ENCODE results near the gene LMBRD1. TPM values are rescaled to one million over a fixed set of nuclear protein-coding genes. Genes with fewer than 3 reads are reported as not detected.

Gene LMBRD1
- total and polyA plus RNA-seq, 2 of the 13 experiments (the other 11 are each of a cell fraction or from before 2014, with no cell fraction given): 18.9 to 21.5 TPM

DNA sequence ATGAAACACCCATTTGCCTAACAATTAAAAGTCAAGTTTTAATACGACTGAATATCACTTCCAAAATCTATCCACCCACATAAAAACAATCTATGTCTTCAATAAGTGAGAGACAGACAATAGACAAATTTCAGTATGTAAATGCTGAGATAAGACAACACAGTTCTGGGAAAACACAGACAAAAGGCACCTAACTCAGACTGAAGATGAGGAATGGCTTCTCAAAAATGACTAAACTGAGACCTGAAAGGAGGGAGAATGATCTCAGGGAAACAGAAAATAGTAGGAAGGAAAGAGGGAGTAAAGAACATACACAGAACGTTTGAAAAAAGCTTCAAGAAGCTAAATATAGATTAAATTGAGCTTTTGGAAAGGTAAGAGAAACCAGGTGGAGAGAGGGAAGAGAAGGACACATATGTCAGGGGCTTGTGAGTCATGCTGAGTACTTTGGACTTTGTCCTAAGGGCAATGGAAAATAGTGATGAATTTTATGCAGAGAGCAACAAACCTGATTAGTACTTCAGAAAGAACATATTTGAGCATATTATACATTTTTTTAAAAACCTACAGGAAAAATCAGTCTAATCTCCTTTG is 16.1 kb downstream of the LMBRD1 start (continued):
- TF ChIP-seq, protein P1, sequence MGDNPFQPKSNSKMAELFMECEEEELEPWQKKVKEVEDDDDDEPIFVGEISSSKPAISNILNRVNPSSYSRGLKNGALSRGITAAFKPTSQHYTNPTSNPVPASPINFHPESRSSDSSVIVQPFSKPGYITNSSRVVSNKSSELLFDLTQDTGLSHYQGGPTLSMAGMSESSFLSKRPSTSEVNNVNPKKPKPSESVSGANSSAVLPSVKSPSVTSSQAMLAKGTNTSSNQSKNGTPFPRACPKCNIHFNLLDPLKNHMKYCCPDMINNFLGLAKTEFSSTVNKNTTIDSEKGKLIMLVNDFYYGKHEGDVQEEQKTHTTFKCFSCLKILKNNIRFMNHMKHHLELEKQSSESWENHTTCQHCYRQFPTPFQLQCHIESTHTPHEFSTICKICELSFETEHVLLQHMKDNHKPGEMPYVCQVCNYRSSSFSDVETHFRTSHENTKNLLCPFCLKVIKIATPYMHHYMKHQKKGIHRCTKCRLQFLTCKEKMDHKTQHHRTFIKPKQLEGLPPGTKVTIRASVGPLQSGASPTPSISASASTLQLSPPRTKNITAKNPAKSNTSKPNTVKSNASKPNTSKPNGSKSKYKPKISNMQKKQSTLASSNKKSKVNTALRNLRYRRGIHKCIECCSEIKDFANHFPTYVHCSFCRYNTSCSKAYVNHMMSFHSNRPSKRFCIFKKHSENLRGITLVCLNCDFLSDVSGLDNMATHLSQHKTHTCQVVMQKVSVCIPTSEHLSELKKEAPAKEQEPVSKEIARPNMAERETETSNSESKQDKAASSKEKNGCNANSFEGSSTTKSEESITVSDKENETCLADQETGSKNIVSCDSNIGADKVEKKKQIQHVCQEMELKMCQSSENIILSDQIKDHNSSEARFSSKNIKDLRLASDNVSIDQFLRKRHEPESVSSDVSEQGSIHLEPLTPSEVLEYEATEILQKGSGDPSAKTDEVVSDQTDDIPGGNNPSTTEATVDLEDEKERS (CRISPR knock-in tag; IDR thresholded peaks at IDR 0.05): no peak
- TF ChIP-seq, protein P2, sequence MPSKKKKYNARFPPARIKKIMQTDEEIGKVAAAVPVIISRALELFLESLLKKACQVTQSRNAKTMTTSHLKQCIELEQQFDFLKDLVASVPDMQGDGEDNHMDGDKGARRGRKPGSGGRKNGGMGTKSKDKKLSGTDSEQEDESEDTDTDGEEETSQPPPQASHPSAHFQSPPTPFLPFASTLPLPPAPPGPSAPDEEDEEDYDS (CRISPR knock-in tag; IDR thresholded peaks at IDR 0.05): no peak
- no peak for TF ChIP-seq ZNF260 (CRISPR knock-in tag; IDR thresholded peaks at IDR 0.05; ENCODE audit: borderline replicate concordance, low read depth)
- TF ChIP-seq MIER3 (CRISPR knock-in tag; IDR thresholded peaks at IDR 0.05; ENCODE audit: borderline replicate concordance): no peak
- TF ChIP-seq ZBTB39 (CRISPR knock-in tag; IDR thresholded peaks at IDR 0.05): no peak
- TF ChIP-seq, protein P3, sequence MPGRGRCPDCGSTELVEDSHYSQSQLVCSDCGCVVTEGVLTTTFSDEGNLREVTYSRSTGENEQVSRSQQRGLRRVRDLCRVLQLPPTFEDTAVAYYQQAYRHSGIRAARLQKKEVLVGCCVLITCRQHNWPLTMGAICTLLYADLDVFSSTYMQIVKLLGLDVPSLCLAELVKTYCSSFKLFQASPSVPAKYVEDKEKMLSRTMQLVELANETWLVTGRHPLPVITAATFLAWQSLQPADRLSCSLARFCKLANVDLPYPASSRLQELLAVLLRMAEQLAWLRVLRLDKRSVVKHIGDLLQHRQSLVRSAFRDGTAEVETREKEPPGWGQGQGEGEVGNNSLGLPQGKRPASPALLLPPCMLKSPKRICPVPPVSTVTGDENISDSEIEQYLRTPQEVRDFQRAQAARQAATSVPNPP (CRISPR knock-in tag; IDR thresholded peaks at IDR 0.05): no peak
- no peak for TF ChIP-seq FLYWCH1 (CRISPR knock-in tag; IDR thresholded peaks at IDR 0.05)
- no peak for TF ChIP-seq IRF1 (CRISPR knock-in tag; IDR thresholded peaks at IDR 0.05; ENCODE audit: low read depth)
- peak; percentile 26; the same call in 1 of the 2 replicates for TF ChIP-seq FOXA3 (CRISPR knock-in tag; IDR thresholded peaks at IDR 0.05)
- TF ChIP-seq ZNF891 (CRISPR knock-in tag; IDR thresholded peaks at IDR 0.05): no peak
- TF ChIP-seq MEF2D (CRISPR knock-in tag; IDR thresholded peaks at IDR 0.05): no peak
- TF ChIP-seq ADNP (CRISPR knock-in tag; IDR thresholded peaks at IDR 0.05): no peak
- no peak for TF ChIP-seq PRDM4 (CRISPR knock-in tag; IDR thresholded peaks at IDR 0.05; ENCODE audit: borderline replicate concordance)
- peak; percentile 75 for TF ChIP-seq ARID5B (CRISPR knock-in tag; IDR thresholded peaks at IDR 0.05)

Data from HepG2 (cell line).